HG03039 (cell line): ENCODE data around the gene ACADL.

Source experiments
- ATAC-seq: cut with Tn5 transposase; IDR thresholded peaks from one replicate; pipeline ENCODE4 v1.9.1; 2021; ENCODE audit warnings: mild to moderate bottlenecking, moderate library complexity; ENCODE audit not compliant: unreplicated experiment

The ACADL gene

GRCh38 chr2:210224941-210225672 is at the start of gene ACADL:
ACADL (minus strand) TSS chr2:210225447; CDS start chr2:210225263, 184 bp downstream.
- ATAC-seq: no peak

DNA sequence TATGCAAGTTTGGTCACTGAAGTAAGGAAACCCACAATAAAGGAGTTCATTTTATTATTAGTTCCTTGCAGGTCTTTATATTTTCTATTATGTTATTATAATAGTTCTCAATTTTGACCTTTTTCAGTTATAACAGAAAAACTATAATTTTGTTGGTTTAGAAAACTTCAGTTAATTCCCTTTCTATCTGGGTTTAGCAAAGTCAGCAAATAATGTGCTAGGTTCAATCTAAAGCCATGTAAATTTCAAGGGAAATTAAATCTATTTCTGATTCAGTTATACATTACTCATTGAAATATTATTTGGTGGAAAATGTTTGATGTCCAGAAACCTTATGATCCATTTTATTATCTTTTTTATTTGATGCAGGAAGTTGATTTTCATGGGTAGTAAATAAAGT is 46.1 kb upstream of the ACADL start:
- no peak for ATAC-seq

- ATAC-seq: no peak
These were observed 43.9 kb upstream of the ACADL start for GRCh38 chr2:210269148-210269547.

GRCh38 chr2:210268281-210268680 is 43.0 kb upstream of the ACADL start:
- no peak for ATAC-seq

DNA sequence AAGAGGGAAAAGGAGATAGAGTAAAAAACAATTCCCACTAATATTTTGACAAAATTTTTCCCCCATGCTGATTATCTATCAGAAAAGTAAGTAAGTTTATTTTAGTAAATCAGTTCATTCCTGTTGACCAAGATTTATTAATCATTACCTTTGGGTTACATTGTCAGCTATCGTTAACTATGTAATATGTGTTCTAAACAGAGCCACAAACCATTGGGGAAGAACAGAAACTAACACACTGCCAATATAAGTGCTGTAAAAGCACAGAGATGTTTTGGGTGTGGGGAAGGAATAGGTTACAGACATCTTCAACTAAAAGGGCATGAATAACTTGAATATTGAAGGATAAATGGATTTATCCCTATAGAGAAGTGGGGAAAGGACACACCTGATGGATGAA is 42.5 kb upstream of the ACADL start:
- no peak for ATAC-seq

DNA sequence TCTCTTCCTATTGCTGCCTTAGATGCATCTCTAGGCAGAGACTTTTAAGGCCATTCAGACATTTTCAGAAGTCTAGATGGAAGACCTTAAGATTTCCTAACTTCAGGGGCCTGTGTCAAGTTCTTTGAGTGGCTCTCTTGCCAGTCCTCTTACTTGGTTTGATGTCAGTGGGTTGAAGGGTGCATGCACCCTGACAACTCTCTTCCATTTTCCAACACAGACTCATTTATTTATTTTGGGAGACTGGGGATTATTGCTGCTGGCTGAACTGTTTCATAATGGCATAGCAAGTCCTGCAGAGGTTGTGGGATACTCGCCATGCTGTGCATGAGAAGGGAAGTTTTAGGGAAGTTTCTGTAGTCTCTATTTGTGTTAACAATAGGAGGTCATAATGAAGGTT is 39.0 kb upstream of the ACADL start:
- ATAC-seq: no peak

DNA sequence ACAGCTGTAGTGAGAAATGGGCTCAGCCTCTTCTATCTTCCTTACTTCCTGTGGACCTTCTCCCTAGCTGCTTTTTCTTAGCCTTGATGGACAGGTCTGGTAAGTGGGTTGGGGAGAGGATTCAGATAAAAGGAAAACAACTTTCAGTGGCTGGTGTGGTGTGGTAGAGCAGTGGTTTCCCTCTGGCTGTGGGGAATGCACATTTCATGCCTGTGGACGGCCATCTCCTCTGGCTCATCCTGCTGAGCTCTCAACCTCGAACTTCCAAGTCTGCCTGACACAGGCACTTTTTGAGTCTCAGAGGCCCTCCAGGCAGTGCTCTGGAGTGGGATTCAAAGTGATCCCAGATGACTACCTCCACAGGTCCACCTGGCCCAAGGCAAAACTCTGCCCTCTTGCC is 38.6 kb upstream of the ACADL start:
- ATAC-seq: no peak

GRCh38 chr2:210262036-210262435 is 36.8 kb upstream of the ACADL start:
- ATAC-seq: no peak

DNA sequence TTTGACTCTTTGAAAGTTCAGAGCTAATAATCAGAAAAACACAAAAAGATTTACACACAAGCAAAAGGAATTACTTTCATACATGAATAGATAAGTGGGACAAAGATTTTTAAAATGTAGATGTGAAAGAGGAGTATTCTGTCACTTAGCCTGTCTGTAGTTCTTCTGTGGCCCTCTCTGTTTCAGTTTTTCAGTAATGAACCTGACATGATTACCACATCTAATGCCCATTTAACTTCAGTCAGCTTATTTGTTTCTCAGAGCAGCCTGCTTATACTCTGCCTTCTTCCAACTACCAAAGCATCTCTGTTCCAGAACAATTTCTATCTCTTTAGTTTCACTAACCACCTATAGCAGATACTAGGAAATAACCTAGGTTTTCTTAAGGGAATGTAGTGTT is 34.4 kb upstream of the ACADL start:
- ATAC-seq: no peak

DNA sequence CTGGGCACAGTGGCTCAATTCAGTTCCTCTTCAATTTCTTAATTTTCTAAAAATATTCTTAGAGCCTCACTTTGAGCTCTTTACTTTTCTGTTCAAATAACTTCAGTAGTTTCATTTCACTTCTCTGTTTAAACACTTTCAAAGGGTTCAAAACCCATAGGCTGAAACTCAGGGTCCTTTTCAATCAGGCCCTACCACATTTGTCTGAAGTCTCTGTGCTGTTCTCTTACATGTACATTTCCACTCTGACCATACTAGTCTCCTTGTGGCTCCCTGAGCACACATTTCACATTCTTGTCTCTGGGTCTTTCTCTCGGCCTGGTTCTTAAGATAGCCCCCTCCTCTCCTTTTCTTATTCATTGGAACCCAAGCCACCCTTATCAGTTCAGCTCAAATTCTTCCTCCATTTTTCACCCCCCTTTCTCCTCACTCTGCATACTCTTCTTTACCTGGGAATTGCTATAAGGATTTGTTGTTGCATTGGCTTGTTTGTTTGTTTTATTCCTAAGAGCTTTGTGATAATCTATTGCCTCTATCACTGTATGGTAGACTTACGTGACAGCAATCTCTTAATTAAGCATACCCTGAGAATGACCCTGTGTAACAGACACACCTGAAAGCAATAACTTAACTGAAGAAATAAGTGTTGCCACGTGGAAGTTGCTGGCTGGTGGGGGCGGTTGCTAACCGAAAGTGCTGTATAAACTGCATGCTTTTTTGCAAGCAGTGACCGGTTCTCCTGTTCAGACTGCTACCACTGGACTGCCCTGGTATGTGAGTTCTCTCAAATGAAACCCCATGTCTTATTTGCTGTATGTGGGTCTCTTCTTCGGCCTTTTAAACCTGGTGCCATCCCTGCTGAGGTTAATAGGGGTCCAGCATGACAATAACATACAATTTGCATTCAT is 27.7 kb upstream of the ACADL start:
- ATAC-seq: no peak

DNA sequence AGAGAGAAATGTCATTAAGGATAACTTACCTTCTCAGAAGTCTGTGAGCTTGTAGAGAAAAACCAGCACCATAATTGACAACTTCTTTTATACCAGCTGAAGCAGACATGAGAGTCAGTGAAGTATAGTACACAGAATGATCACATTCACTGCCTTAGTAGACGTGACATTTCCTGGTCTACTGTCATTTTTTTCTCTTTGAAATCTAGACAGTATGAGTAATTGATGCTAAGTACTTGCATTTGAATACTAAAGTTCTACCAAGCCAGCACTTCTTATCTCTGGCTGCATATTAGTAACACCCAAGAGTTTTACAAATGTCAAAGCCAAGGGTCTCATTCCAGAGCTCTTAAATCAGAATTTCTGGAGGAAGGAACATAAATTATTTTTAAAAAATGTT is 25.4 kb upstream of the ACADL start:
- ATAC-seq: no peak

- no peak for ATAC-seq
These were observed 8.2 kb upstream of the ACADL start for GRCh38 chr2:210233487-210233886.

- no peak for ATAC-seq
These were observed 5.7 kb upstream of the ACADL start for GRCh38 chr2:210230984-210231383.

- no peak for ATAC-seq
These were observed 5.3 kb upstream of the ACADL start for GRCh38 chr2:210230518-210230917.

GRCh38 chr2:210228586-210228985 is 3.3 kb upstream of the ACADL start:
- no peak for ATAC-seq

- ATAC-seq: no peak
These were observed 2.2 kb upstream of the ACADL start for GRCh38 chr2:210227290-210228088.

- no peak for ATAC-seq
These were observed 976 bp upstream of the ACADL start for GRCh38 chr2:210226223-210226622.

GRCh38 chr2:210224591-210224940 is 681 bp downstream of the ACADL start:
- no peak for ATAC-seq

- ATAC-seq: no peak
These were observed 10.1 kb downstream of the ACADL start for GRCh38 chr2:210215120-210215519.

DNA sequence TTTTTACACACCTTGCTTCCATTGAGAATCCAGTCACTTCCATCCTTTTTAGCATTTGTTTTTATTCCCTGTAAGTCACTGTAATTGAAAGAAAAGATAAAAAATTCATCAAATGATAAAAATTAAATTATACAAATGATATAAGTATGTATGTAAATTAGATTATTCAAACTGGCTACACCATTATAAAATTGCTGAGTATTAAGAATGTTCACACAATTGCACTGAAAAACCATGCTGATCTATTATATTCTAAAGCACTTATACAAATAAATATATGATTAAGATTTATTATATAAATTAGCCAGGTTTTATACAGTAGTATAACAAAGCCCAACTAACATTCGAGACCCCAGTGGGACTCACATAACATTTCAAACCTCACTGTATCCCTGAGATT is 15.1 kb downstream of the ACADL start:
- no peak for ATAC-seq

- no peak for ATAC-seq
These were observed 17.3 kb downstream of the ACADL start for GRCh38 chr2:210207929-210208328.
